SK-N-SH (cell line): Measurements from ENCODE around the gene PRDM15. TPM values are rescaled to one million over a fixed set of nuclear protein-coding genes. Genes with fewer than 3 reads are reported as not detected.

Experiments
- CTCF ChIA-PET: fragments of 300-600, 350-600 bp; formaldehyde crosslinking; extraction: SDS; loops from one replicate; lab custom pipeline; 2021; lab: Yijun Ruan, JAX
- POLR2A ChIA-PET: fragments of 350-600 bp; sonication (Branson Sonifier 250); formaldehyde crosslinking; extraction: SDS; loops from one replicate; lab custom pipeline; 2020; ENCODE audit warnings: antibody characterized with exemption, inconsistent platforms; lab: Yijun Ruan, JAX
- DNase-seq: peaks from one replicate; pipeline ENCODE4 v3.0.0; 2012
- H2AFZ ChIP-seq: fragments of 200-600 bp; sonication (generic); 2 replicates; pipeline ENCODE4 v1.8.1; 2016; ENCODE audit warnings: antibody characterized with exemption, mild to moderate bottlenecking, low read depth
- H3F3A ChIP-seq: fragments of 200-600 bp; sonication (generic); replicated peaks from 2 replicates; pipeline ENCODE3; 2016; ENCODE audit warnings: antibody characterized with exemption, mild to moderate bottlenecking; ENCODE audit not compliant: insufficient read depth
- H3K27ac ChIP-seq, 2 experiments: fragments of 200-500 bp in 1 of 2; fragments of 200-600 bp in 1 of 2; sonication (Bioruptor generic) in 1 of 2; sonication (generic), shearing (Covaris generic) in 1 of 2; 2 replicates each; pipeline versions ENCODE4 v1.5.1 to v1.6.1; 2014 to 2016; ENCODE audit warnings: low read depth in 2 of 2, inconsistent platforms in 1 of 2, low read length in 1 of 2, mild to moderate bottlenecking in 1 of 2, mixed read lengths in 1 of 2
- H3K27me3 ChIP-seq: fragments of 200-600 bp; sonication (generic), shearing (Covaris generic); 2 replicates; pipeline ENCODE4 v1.6.1; 2016; ENCODE audit warnings: mixed run types; ENCODE audit not compliant: insufficient read depth
- H3K36me3 ChIP-seq, 2 experiments: fragments of 200-500 bp in 1 of 2; fragments of 200-600 bp in 1 of 2; sonication (Bioruptor generic) in 1 of 2; sonication (generic) in 1 of 2; replicated peaks in 1 of 2; 2 replicates each; pipeline versions ENCODE3 to v1.5.1; 2014 to 2016; ENCODE audit warnings: low read length in 1 of 2, mild to moderate bottlenecking in 1 of 2; ENCODE audit not compliant: insufficient read depth in 2 of 2, control insufficient read depth in 1 of 2
- H3K4me1 ChIP-seq, 2 experiments: fragments of 200-500 bp in 1 of 2; fragments of 200-600 bp in 1 of 2; sonication (Bioruptor generic) in 1 of 2; sonication (generic), shearing (Covaris generic) in 1 of 2; 2 replicates each; pipeline versions ENCODE4 v1.5.1 to v1.6.1; 2014 to 2016; ENCODE audit warnings: low read depth in 1 of 2, low read length in 1 of 2, mixed run types in 1 of 2; ENCODE audit not compliant: insufficient read depth in 2 of 2, control insufficient read depth in 1 of 2
- H3K4me2 ChIP-seq: fragments of 200-600 bp; sonication (generic), shearing (Covaris generic); 2 replicates; pipeline ENCODE4 v1.6.1; 2017; ENCODE audit warnings: mixed run types
- H3K4me3 ChIP-seq, 2 experiments: fragments of 200-500 bp in 1 of 2; fragments of 200-600 bp in 1 of 2; sonication (Bioruptor generic) in 1 of 2; sonication (generic), shearing (Covaris generic) in 1 of 2; 2 replicates each; pipeline versions ENCODE4 v1.5.1 to v1.8.1; 2014 to 2016; ENCODE audit warnings: low read depth in 2 of 2, inconsistent platforms in 1 of 2, low read length in 1 of 2, mild to moderate bottlenecking in 1 of 2, mixed read lengths in 1 of 2, moderate library complexity in 1 of 2
- H3K79me2 ChIP-seq: fragments of 200-600 bp; sonication (generic); 2 replicates; pipeline ENCODE4 v1.8.1; 2017; ENCODE audit warnings: mild to moderate bottlenecking; ENCODE audit not compliant: insufficient read depth
- H3K9ac ChIP-seq: fragments of 200-600 bp; sonication (generic); 2 replicates; pipeline ENCODE4 v1.6.1; 2017; ENCODE audit warnings: mixed run types
- H3K9me2 ChIP-seq: fragments of 200-600 bp; sonication (generic); 2 replicates; pipeline ENCODE4 v1.6.1; 2017; ENCODE audit warnings: mixed run types
- H3K9me3 ChIP-seq: fragments of 200-600 bp; sonication (generic); 2 replicates; pipeline ENCODE4 v1.6.1; 2017; ENCODE audit warnings: mixed run types, mild to moderate bottlenecking, moderate library complexity
- H4K20me1 ChIP-seq: fragments of 200-600 bp; sonication (generic); 2 replicates; pipeline ENCODE4 v1.6.1; 2017; ENCODE audit warnings: mild to moderate bottlenecking, mixed run types; ENCODE audit not compliant: insufficient read depth
- EP300 ChIP-seq, 2 experiments: IDR thresholded peaks; 2 replicates each; pipeline versions ENCODE4 v1.4.0 to v1.6.1; 2012; ENCODE audit warnings: borderline replicate concordance in 1 of 2, low read depth in 1 of 2, low read length in 1 of 2
- EZH2phosphoT487 ChIP-seq: fragments of 200-600 bp; sonication (generic); IDR thresholded peaks from 2 replicates; pipeline ENCODE4 v1.6.1; 2017; ENCODE audit warnings: low read depth, mixed run types, mild to moderate bottlenecking, antibody characterized with exemption, moderate library complexity, borderline replicate concordance
- JUND ChIP-seq: IDR thresholded peaks from 2 replicates; pipeline ENCODE4 v1.4.0; 2012
- MXI1 ChIP-seq: IDR thresholded peaks from 2 replicates; pipeline ENCODE4 v1.6.1; 2012; ENCODE audit warnings: mild to moderate bottlenecking, low read depth, low read length, improper control_type of control experiment
- NFIC ChIP-seq: IDR thresholded peaks from 2 replicates; pipeline ENCODE4 v1.4.0; 2012; ENCODE audit warnings: borderline replicate concordance
- NRF1 ChIP-seq: IDR thresholded peaks from 2 replicates; pipeline ENCODE4 v1.6.1; 2012; ENCODE audit warnings: low read depth, mild to moderate bottlenecking, low read length
- POLR2AphosphoS5 ChIP-seq: IDR thresholded peaks from 2 replicates; pipeline ENCODE4 v1.6.1; 2012; ENCODE audit warnings: low read depth, low read length
- RAD21 ChIP-seq: IDR thresholded peaks from 2 replicates; pipeline ENCODE4 v1.6.1; 2012; ENCODE audit warnings: mild to moderate bottlenecking, low read length
- RFX5 ChIP-seq: IDR thresholded peaks from 2 replicates; pipeline ENCODE4 v1.6.1; 2012; ENCODE audit warnings: mild to moderate bottlenecking, improper control_type of control experiment, low read length
- RXRA ChIP-seq: IDR thresholded peaks from 2 replicates; pipeline ENCODE4 v1.4.0; 2012; ENCODE audit warnings: low read depth, mild to moderate bottlenecking, borderline replicate concordance
- SIN3A ChIP-seq: IDR thresholded peaks from 2 replicates; pipeline ENCODE4 v1.6.1; 2012; ENCODE audit warnings: low read depth, mild to moderate bottlenecking, low read length, moderate library complexity, borderline replicate concordance
- WGBS: methylation state at CpG from one replicate; pipeline ENCODE4 v1.1.6; 2017; ENCODE audit warnings: low lambda C conversion rate; 5-methylcytosine and 5-hydroxymethylcytosine counted together
- polyA plus RNA-seq, 3 experiments: library from polyadenylated mRNA; depleted of rRNA; stranded (reverse); fragments of >200 nt; gene quantifications; 2 replicates each; pipeline ENCODE4 v1.2.3, GENCODE V29; 2012

PRDM15 gene
- polyA plus RNA-seq, 1 of the 3 experiments (the other 2 are of a cell fraction): 7.0 TPM

DNA sequence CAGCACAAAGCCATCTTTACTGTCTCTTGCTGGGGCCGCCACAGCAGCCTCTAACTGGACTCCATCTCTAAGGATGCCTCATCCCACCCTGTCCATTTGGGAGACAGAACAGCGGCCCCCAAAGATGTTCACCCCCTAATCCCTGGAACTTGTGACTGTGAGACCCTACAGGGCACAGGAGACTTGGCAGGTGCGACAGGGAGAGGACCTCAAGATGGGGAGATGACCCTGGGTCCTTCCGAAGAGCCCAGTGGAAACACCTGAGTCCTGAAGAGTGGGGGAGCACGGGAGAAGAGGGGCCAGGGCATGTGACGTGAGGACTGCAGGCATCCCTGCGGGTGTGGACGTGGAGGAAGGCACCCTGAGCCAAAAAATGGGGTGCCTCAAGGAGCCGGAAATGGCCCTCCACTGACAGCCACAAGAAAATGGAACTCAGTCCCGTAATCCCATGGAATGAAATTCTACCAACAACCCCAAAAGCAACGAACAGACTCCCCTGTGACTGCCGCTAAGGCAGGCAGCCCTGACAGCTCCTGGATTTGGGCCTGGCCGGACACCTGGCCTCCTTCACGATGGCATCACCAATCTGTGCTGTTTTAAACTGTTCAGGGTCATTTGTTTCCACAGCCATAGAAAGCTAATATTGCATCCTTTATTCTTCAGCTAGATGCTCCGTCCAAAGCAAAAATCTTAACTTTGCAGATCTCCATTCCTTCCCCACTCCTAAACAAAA, 40.7 kb upstream of the PRDM15 start:
- peaks cover 2 to 19% of the 10 kb centered on the region in 2 experiments for H3K36me3 ChIP-seq
- H3K27ac ChIP-seq: no peak overlapping the region
- H4K20me1 ChIP-seq: no peaks in the 10 kb centered on the region
- ChIA-PET POLR2A (no interaction called here), CTCF (no interaction called here)
- no peaks in the 10 kb centered on the region for H3F3A ChIP-seq
- no peak overlapping the region for H3K4me2 ChIP-seq
- no peak overlapping the region for H3K9ac ChIP-seq
- H3K4me3 ChIP-seq: no peak overlapping the region
- no peaks in the 10 kb centered on the region for H3K9me3 ChIP-seq
- peaks cover 0 to 3% of the 10 kb centered on the region in 2 experiments; a peak in 2 of 4 replicates for H3K4me1 ChIP-seq
- no peaks in the 10 kb centered on the region; the same call in 1 of the 2 replicates for H3K79me2 ChIP-seq
- WGBS: 95% methylated on average over 15 of the region's 15 CpGs
- no peak for DNase-seq
- no peaks in the 10 kb centered on the region for H3K27me3 ChIP-seq
- TF ChIP-seq RFX5: no peak
- no peak for TF ChIP-seq NRF1
- TF ChIP-seq EZH2phosphoT487: no peak
- TF ChIP-seq MXI1: no peak
- TF ChIP-seq POLR2AphosphoS5: no peak
- no peak for TF ChIP-seq RAD21
- TF ChIP-seq NFIC: no peak
- no peak for TF ChIP-seq EP300 (IDR thresholded peaks at IDR 0.05; ENCODE audit: borderline replicate concordance in 1 of 2, low read depth in 1 of 2, low read length in 1 of 2)
- no peak overlapping the region for H2AFZ ChIP-seq
- H3K9me2 ChIP-seq: no peaks in the 10 kb centered on the region

DNA sequence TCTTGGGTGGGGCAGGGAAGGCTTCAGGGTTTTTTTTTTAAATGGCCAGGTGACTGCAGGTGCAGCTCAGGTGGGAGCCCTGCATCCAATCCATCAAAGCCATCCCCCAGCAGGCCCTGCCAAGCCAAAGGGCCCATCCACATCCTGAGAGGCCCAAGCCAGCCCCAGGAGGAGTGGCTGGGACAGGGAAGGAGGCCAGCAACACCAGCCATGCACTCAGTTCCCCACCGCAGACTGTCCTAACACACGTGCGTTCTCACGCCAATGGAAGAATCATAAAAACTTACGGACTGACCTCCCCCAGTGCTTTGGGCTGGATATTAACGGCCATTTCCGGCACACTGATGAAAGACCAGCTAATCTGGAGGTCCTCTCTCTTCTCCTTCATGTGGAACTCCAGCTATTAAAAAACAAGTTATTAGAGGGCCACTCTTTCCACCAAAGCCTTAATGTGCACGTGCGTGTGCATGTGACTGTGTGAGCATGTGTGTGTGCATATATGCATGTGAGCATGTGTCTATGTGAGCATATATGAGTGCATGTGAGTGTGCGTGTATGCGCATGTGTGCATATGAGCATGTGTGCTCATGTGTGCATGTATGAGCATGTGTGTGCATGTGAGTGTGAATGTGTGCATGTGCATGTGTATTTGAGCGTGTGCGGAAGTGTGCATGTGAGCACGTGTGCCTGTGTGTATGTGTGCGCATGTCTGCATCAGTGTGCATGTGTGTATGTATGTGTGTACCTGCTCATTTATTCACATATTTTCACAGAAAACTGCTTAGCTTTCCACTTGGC, 39.6 kb upstream of the PRDM15 start:
- H3K79me2 ChIP-seq: no peaks in the 10 kb centered on the region
- no peaks in the 10 kb centered on the region for H3K9me3 ChIP-seq
- H3F3A ChIP-seq: no peaks in the 10 kb centered on the region
- POLR2A ChIA-PET: no interaction called here
- DNase-seq: no peak
- H3K4me2 ChIP-seq: no peak overlapping the region
- no peaks in the 10 kb centered on the region; a peak in 1 of 4 replicates for H3K4me1 ChIP-seq
- H3K27ac ChIP-seq: no peak overlapping the region
- no peak overlapping the region for H3K9ac ChIP-seq
- no peaks in the 10 kb centered on the region for H3K9me2 ChIP-seq
- no peak overlapping the region for H2AFZ ChIP-seq
- H3K36me3 ChIP-seq: peaks cover 2 to 23% of the 10 kb centered on the region in 2 experiments
- CTCF ChIA-PET: interaction anchor here (0.9 to 1.5 kb wide), 3 partner anchors 14 to 199 kb away, joined by 3 read pairs; no protein-coding TSS in a partner anchor
- TF ChIP-seq SIN3A (no peak), RXRA (no peak), JUND (no peak)
- H3K27me3 ChIP-seq: no peaks in the 10 kb centered on the region
- WGBS: 98% methylated on average over 15 of the region's 15 CpGs
- no peaks in the 10 kb centered on the region for H4K20me1 ChIP-seq
- no peak overlapping the region for H3K4me3 ChIP-seq
